ENCODE data around the gene DNAJC7. TPM values are rescaled to one million over a fixed set of nuclear protein-coding genes. Genes with fewer than 3 reads are reported as not detected.

The DNAJC7 gene
- total RNA-seq, 1 donor from 2014 or later = 126 TPM

- H3K4me1 Mint-ChIP-seq = peaks cover 28% of the 10 kb centered on the region
- H3K9me3 Mint-ChIP-seq = no peaks in the 10 kb centered on the region
- H3K4me3 Mint-ChIP-seq = no peak overlapping the region
- H3K27ac Mint-ChIP-seq (ENCODE audit: unreplicated experiment) = peak overlapping the region; percentile 86
- H3K36me3 Mint-ChIP-seq (ENCODE audit: low read depth) = no peaks in the 10 kb centered on the region
- no peak for TF ChIP-seq CTCF (conservative IDR thresholded peaks at IDR 0.05)
- no peak for DNase-seq (ENCODE audit: low read depth, low spot score)
- H3K27me3 Mint-ChIP-seq (ENCODE audit: low read depth) = no peaks in the 10 kb centered on the region
Observed at GRCh38 chr17:41957031-41957868, 60.0 kb downstream of the DNAJC7 start.

- Mint-ChIP-seq H3K4me1 (peaks cover 28% of the 10 kb centered on the region), H3K4me3 (no peak overlapping the region), H3K36me3 (ENCODE audit: low read depth) (no peaks in the 10 kb centered on the region), H3K27me3 (ENCODE audit: low read depth) (no peaks in the 10 kb centered on the region), H3K9me3 (no peaks in the 10 kb centered on the region), H3K27ac (ENCODE audit: unreplicated experiment) (no peak overlapping the region)
- TF ChIP-seq CTCF (conservative IDR thresholded peaks at IDR 0.05) = no peak
- DNase-seq (ENCODE audit: low read depth, low spot score) = no peak
Observed at GRCh38 chr17:41956522-41956921, 60.7 kb downstream of the DNAJC7 start.

GRCh38 chr17:41948762-41949460 is 68.3 kb downstream of the DNAJC7 start:
- H3K27ac Mint-ChIP-seq (ENCODE audit: unreplicated experiment) = no peak overlapping the region
- no peak for DNase-seq (ENCODE audit: low read depth, low spot score)

GRCh38 chr17:41944943-41945342 is 72.3 kb downstream of the DNAJC7 start:
- no peaks in the 10 kb centered on the region for H3K36me3 Mint-ChIP-seq (ENCODE audit: low read depth)
- peaks cover 5% of the 10 kb centered on the region for H3K4me1 Mint-ChIP-seq
- DNase-seq (ENCODE audit: low read depth, low spot score) = no peak
- no peak overlapping the region for H3K4me3 Mint-ChIP-seq
- H3K27ac Mint-ChIP-seq (ENCODE audit: unreplicated experiment) = no peak overlapping the region
- no peak for TF ChIP-seq CTCF (conservative IDR thresholded peaks at IDR 0.05)
- no peaks in the 10 kb centered on the region for H3K9me3 Mint-ChIP-seq
- no peaks in the 10 kb centered on the region for H3K27me3 Mint-ChIP-seq (ENCODE audit: low read depth)

More at GRCh38 chr17:41948762-41949460, 68.3 kb downstream of the DNAJC7 start:
- Mint-ChIP-seq H3K36me3 (ENCODE audit: low read depth) (no peaks in the 10 kb centered on the region), H3K4me3 (no peak overlapping the region), H3K27me3 (ENCODE audit: low read depth) (no peaks in the 10 kb centered on the region), H3K9me3 (no peaks in the 10 kb centered on the region), H3K4me1 (no peaks in the 10 kb centered on the region)
- TF ChIP-seq CTCF (conservative IDR thresholded peaks at IDR 0.05) = no peak

- Mint-ChIP-seq H3K27me3 (ENCODE audit: low read depth) (no peaks in the 10 kb centered on the region), H3K27ac (ENCODE audit: unreplicated experiment) (no peak overlapping the region)
Observed at GRCh38 chr17:41943492-41943891, 73.7 kb downstream of the DNAJC7 start.

More at GRCh38 chr17:41943492-41943891, 73.7 kb downstream of the DNAJC7 start:
- Mint-ChIP-seq H3K36me3 (ENCODE audit: low read depth) (no peaks in the 10 kb centered on the region), H3K9me3 (no peaks in the 10 kb centered on the region), H3K4me1 (peaks cover 5% of the 10 kb centered on the region), H3K4me3 (no peak overlapping the region)
- TF ChIP-seq CTCF (conservative IDR thresholded peaks at IDR 0.05) = no peak
- DNase-seq (ENCODE audit: low read depth, low spot score) = no peak
